GM21737 (cell line): ENCODE measurements around the gene ANKRD63.

ENCODE experiments used
- ATAC-seq: cut with Tn5 transposase; IDR thresholded peaks from one replicate; pipeline ENCODE4 v1.9.1; 2021; ENCODE audit warnings: mild to moderate bottlenecking, moderate library complexity; ENCODE audit not compliant: unreplicated experiment

Gene ANKRD63, protein sequence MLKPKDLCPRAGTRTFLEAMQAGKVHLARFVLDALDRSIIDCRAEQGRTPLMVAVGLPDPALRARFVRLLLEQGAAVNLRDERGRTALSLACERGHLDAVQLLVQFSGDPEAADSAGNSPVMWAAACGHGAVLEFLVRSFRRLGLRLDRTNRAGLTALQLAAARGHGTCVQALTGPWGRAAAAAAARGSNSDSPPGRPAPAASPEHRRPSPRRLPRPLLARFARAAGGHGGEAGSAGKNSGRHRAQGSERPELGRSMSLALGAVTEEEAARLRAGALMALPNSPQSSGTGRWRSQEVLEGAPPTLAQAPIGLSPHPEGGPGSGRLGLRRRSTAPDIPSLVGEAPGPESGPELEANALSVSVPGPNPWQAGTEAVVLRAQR

DNA sequence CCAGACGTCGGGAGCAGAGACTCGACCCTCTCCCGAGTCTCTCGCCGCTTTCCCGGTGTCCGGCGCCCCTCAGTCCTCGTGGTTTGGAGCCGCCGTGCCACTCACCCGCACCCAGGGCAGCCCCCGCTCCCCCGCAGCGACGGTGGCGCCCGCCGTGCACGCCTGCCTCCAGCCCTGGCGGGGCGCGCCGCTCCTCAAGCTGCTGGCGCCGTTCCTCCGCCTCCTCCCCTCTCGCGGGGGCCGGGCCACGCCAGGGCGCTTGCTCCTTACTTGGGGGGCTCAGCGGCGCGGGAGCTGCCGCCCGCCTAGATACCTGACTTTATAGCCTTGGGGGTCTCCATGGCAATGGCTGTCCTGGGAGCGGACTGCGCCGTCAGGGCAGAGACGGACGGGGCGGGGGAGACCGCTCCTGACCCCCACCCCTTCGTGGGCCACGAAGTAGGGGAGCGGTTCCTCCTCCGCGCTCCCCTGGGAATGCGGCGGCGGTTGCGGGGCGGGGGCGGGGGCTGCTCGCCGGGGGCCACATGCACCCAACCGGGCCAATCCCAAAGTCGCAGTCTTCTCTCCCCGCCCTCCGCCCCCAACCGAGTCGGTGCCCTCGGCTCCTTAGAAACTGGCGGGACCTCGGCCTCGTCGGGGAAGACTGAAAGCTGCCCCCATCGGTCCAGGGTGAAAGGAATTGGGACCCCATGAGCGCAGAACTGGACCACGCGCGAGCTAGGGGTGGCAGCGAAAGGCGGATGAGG lies at the start of gene ANKRD63:
Gene ANKRD63, minus strand, starts transcription at position 196 of the 746 bp plus-strand sequence. CDS start 478 bp downstream, outside the sequence.
- ATAC-seq = peak; percentile 18

DNA sequence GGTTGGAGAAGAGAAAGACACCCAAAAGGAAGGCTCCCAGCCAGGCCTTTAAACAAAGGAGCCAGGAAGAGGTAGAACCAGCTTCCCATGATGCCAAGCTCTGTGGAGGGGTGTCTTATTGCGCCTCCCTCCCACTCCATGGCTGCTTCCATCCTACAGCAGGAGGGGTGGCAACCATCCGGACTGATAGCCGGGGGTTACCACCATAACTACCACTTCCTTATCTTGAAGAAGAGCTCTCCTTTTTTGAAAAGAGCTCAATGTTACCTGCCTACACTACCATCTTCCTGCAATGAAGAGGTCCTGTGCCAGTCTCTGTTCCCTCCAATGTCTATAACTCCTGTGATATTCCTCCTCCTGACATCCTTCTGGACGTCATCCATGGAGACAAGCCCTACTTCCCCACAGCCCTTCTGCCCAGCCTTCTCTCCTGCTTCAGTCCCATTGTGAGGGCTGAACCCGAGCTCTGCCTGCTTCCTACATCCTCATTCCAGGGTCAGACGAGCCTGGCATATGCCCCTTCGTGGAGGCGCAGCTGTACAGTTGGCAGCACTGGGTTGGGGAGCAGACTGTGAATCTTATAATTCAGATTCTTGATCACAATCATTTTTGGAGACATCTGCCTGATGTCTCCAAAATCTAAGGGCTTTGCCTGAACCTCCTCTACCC lies 49.4 kb upstream of the ANKRD63 start:
- no peak for ATAC-seq

DNA sequence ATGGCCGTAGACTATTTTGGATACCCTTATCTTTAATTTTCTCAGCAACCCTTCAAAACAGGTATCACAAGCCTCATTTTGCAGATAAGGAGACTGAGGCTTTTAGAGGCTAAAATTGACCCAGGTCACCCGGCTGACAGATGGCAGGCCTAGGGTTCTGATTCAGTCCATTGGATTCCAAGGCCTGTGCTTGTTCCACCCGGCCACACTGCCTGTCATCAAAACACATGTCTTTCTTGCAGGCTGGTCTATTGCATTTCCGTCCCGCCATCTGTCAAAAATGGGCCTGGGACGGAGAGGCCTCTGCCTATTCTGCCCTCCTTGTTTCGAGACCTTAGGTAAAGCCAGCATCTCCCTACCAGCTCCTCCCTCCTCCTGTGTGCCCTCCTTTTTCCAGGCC lies 48.8 kb upstream of the ANKRD63 start:
- ATAC-seq = no peak

DNA sequence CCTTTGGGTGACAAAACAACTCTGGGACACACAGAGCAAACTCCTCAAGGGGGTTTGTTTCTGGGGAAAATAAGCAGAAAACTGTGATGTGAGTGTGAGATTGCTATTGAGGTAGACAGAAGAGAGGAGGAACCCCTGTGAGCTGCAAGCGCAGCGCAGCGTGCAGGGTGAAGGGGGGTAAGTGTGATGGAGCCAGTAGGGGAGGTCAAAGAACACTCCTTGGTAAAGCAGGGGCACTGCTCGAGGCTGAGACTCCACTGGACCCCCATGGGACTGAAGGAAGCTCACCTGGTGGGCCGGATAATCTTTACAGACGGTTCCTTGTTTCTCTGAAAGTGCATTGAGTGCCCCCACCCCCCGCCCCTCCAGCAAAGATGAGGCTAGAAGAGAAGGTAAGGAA lies 48.2 kb upstream of the ANKRD63 start:
- no peak for ATAC-seq

DNA sequence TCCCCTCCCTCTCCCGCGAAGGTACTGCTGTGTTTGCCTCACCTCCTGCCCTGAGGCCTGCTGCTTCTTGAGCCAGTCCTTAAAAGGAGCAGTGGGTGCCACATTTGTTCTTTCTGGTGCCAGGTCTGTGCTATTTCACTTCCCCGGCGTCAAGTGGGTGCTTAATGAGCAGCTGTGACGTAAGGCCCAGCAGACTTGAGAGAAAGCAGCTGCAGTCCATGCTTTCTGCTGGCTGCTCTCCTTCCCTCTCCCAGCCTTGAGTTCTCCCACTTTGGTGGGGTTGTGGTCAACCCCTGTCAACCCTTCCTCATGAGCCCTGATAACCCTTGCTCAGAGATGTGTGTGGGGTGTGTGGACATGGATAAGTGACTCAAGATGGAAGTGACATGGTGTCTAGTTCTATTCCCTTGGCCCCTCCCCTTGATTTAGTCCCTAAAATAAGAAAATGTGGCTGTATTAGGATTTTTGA lies 47.5 kb upstream of the ANKRD63 start:
- no peak for ATAC-seq

DNA sequence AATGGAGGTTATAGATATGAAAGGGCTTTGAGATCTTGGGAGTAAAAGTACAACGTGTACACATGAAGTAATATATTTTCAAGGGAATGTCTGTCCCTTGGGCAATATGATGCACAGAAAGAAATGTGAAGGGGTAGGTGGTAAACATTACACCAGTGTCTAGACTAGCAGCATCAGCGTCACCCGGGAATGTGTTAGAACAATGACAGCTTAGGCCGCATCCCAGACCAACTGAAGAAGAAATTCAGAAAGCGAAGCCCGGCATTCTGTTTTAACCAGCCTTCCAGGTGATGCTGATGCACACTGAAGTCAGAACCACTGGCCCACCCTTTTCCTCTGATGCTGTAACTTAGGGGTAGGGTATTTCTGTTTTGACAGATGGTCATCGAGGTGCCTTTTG lies 46.9 kb upstream of the ANKRD63 start:
- ATAC-seq = no peak

DNA sequence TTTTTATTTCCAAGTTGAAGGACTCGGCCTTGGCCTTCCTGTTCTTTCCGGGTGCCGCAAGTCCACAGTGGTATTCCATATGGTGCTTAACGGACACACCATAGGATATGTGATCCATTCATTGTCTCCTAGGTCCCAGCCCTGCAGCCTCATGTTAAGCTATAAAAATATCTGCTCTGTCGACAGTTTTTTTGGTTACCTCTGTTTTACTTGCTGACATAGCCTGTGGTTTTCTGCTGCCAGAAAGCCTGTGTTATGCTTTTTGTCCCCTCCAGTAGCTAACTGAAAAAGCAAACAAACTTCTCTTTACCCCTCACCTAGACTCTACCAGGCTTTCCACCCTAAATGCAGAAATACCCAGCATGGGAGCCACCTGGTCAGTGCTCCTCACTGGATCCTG lies 45.9 kb upstream of the ANKRD63 start:
- no peak for ATAC-seq

DNA sequence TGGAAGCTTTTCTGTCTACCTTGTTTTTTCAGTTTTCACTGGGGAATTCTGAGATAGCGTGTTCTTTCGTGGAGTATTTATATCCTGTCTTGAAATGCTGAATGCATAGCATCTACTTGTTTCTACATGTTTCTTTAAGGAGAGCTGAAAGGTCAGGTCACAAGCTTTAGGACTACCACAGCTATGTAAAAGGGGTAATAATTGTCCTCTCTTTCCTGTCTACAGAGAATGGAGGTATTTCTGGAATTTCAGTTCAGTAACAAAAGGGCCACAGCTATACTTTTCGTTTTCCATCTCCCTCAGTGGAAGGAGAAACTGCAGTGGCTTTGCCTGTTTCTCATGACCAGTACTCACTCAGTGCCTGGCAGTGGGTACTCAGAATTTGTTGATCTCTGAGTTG lies 45.3 kb upstream of the ANKRD63 start:
- no peak for ATAC-seq

DNA sequence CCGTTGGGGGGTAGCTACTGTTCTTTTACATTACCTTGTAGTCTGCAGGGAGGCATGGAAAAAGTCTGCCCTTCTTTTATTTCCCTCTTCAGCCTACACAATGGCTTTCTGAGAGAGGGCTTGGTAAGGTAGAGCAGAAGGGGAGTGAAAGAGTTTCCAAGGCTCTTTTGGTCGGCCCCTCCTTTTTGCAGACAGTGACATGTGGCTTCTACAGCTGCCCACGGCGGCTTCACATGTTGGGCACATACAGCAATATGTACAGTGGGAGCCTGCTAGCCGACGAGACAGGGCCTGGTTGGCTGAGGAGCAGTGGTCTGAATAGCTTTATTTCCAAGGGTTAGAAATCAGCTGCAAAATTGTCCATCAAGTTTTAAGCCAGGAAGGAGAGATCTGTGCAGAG lies 44.6 kb upstream of the ANKRD63 start:
- ATAC-seq = no peak

DNA sequence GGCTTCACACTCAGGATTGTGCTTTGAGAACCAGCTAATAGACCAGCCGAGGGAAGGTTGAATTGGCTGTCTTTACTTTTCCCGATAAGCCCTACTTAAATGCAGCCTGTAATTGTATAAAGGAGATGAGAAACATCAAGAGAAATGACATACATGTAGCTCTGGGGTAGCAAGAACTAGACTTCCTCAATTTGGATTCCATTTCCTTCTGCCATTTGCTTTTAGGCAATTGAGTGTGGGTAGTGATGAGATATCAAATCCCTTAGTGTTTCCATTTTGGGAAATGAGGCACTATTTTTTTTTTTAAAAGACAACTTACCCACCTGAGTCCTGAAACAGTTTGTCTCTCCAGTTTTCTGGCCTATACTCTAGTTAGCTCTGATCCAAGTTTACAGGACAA lies 42.8 kb upstream of the ANKRD63 start:
- no peak for ATAC-seq

DNA sequence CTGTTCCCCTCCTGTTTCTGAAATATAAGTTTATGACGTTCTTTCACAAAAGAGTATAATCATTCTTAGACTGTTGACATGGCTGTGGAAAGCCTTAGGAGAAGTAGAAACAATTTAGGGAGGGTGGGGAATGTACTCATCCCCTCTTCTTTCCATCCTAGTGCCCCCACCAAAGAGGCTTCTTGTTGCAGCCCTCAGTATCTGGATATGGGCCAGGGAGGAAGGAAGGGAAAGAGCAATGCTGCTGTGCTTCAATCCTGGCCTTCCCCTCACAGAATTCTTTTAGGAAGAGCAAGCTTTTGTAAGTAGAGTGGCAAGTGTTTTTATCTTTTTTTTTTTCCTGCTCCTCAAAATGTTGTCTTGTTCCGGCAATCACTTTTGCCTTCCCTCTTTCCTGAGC lies 42.3 kb upstream of the ANKRD63 start:
- ATAC-seq = no peak

DNA sequence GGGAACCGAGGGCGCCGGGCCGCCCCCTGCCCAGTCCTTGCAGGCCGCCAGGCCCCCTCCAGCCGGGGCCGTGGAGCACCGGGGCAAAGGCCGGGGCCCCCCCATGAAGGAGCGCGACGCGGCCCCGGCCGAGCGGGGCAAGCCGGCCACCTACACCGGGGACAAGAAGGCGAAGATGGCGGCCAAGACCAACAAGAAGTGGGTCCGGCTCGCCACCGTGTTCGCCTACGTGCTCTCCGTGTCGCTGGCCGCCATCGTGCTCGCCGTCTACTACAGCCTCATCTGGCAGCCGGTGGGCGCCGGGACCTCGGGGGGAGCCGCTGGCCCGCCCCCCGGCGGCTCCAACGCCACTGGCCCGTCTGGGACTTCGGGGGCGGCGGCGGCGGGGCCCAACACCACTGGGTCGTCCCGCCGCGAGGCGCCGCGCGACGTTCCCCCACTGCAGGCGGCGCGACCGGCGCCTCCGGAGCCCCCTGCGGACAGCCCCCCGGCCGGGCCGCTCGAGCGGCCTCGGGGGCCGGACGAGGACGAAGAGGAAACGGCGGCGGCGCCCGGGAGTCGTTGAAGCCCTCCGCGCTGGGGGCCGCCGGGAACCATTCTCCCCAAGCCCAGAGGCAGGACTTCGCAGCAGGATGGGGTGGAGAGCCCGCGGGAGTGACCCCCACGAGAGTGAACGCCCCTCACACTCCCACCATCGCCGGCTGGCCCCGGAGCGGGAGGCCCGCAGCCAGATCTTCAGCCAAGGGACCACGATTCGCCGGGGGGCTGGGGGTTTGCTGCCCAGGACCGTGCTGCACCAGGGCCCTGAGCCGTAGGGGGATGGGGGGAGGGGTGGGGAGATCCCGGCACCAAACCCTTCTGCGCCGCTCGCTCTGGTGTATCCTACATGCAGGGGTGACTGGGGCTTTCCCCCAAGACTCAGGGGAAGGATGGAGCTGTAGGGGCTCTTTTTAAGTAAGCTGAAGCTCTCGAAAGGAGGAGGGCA lies 41.4 kb upstream of the ANKRD63 start:
- ATAC-seq = peak; percentile 10

DNA sequence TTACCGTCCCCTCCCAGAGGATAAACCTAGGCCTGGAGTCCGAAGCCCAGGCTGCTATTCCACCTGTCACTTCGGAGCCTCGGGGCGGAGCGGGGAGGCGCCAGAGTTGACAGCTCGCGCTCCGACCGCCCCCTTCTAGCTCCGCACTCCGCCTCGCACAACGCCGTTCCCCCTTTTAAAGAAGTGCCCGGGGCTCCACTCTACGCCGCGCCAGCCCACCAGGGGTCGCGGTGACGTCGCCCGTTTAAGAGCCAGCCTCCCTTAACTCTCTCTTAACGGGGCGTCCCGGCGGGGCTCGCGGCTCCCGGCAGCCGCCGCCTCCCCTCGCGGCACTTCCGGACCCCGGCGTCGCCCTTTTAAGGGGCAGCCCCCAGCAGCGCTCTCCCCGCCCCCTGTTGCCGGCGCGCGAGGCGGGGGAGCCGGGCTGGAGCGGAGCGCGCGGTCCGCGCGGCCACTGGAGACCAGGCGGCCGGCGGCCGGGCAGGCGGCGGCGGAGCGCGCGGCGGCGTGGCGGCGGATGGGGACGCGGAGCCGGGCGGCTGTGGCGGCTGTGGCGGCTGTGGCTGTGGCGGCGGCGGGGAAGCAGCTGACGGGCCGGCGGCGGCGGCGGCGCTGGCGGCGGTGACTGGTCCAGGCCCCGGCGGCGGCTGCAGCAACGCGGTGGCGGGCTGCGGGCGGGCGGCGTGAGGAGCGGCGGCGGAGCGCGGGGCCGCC lies 40.5 kb upstream of the ANKRD63 start, which contains the start of gene INAFM2:
Gene INAFM2, plus strand, starts transcription at position 454 of the 714 bp plus-strand sequence. CDS start 364 bp downstream, outside the sequence.
- ATAC-seq = peak; percentile 87

DNA sequence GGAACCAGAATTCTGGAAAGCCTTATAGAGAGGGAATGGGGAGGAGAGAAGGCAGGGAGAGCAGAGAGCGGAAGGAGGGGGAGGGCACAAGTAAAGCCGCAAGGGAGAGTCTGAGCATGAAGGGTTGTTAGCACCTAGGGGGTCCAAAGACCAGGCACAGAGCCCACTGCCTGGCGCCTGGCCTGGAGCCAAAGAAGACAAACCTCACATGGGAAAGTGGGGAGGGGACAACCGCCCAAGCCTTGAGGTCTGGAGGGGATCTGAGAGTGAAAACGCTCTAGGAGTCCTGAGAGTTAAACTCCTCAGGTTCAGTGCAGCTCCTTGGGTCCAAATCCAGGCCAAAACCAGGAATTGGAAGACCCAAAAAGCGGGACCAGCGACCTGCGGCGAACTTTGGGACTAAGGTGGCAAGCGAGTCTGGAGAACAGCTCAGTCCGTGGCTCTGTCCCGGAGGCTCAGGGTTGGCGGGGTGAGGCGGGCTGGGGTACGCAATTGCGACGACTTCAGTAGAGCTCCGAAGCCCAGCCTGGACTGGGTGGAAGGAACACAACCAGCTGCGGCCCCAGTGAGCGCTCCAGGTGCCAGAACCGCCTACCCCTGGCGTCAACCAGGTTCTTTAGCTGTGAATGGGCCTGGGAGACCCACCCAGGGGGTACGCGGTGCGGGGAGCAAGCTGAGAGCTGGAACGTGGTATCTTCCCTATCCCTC lies 39.8 kb upstream of the ANKRD63 start:
- ATAC-seq = no peak

DNA sequence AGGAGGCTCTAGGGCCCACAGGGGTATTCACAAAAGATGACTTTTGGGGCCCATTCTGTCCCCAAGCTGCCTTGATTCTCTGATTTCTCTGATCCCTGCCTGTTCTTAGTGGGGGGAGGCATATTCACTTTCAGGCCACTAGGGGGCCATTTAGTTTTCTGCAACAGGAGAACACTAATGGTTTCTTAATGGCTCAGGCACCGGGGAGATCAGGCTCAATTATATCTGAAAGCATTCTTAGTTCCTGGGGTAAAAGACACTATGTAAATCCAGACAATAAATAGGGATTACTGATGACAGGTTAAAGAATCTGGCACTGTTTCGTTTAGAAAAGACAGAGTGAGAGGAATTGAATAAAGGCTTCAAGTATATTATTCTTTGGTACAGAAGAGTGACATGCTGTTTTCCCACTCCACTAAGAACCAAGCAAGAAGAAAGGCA lies 38.1 kb upstream of the ANKRD63 start:
- no peak for ATAC-seq

DNA sequence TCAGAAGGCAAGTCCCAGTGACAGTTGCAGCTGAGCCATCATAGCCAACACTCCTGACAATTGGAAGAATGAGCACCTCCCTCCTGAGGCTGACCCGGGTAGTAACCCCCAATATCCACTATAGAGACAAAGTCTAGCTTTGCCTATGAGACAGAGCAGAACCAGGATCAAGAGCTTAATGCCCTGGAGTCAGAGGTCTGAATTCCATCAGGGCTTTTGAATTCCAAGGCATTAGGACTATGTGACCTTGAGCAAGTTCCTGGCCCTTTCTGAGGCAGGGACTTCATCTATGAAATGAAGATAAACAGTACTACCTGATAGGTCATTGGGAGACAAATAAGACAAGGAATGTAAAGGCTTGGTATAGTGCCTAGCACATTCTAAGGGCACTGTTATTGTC lies 37.5 kb upstream of the ANKRD63 start:
- ATAC-seq = no peak

DNA sequence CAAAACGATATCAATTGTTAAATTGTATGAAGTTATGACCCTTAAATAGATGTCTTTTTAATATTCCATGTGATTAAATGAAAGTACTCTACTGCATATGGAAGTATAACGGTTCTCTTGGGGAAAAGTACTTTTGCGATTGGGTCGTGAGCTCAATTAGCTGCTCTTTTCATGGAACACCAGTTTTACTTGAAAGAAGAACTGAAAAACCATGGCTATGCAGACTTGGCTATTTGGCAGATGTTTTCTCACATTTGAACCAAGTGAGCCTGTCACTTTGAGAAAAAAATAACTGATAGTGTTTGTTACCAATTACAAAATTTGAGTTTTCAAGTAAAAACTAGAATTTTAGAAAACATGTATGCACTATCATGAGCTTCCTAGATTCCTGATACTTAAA lies 34.7 kb upstream of the ANKRD63 start:
- ATAC-seq = no peak

DNA sequence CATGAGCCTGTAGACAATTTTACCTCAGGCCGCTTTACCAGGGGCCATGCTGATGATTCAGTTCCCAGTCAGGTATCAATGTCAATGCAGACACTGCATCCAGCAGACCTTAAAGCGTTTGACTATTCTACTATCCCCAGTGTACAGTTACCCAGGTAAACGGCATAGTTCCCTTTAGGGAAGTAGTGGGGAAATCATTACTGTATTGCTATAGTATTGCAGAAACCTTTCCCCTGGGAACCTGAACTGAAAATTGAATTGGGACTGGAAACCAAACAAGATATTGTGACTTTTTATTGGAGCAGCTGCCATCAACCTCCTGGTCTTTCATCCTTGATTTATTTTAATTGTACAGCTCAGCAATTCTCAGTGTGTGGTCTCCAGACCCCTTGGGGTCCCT lies 34.1 kb upstream of the ANKRD63 start:
- no peak for ATAC-seq

DNA sequence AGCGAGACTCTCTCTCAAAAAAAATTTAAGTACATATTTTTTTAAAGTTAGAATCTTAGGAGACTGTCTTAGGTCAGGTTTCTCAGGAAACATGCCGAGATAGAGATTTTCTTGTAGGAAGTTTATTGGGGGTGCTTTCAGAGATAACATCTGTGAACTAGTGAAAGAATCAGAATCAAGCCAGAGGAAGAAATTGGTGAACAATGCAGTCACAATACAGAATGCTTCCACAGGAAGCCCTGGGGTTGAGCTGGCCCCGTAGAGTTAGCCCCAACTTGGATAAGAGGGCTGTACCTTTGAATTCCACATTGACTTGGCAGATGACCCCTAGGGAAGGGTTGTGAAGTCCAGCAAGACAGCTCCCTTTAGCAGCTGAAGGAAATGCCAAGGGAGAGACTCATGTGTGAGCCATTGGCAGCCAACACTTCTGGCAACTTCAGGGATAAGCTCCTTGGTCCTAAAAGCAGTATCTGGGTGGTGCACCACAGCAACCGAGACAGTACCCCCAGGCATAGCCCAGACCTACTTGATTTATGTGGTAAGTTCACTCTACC lies 31.9 kb upstream of the ANKRD63 start:
- no peak for ATAC-seq
